SK-N-SH (cell line): ENCODE data around the gene INTS1. TPM values are rescaled to one million over a fixed set of nuclear protein-coding genes. Genes with fewer than 3 reads are reported as not detected.

Experiments
- CTCF ChIA-PET: fragments of 300-600, 350-600 bp; formaldehyde crosslinking; extraction: SDS; loops from one replicate; lab custom pipeline; 2021; lab: Yijun Ruan, JAX
- POLR2A ChIA-PET: fragments of 350-600 bp; sonication (Branson Sonifier 250); formaldehyde crosslinking; extraction: SDS; loops from one replicate; lab custom pipeline; 2020; ENCODE audit warnings: antibody characterized with exemption, inconsistent platforms; lab: Yijun Ruan, JAX
- DNase-seq: peaks from one replicate; pipeline ENCODE4 v3.0.0; 2012
- H2AFZ ChIP-seq: fragments of 200-600 bp; sonication (generic); 2 replicates; pipeline ENCODE4 v1.8.1; 2016; ENCODE audit warnings: antibody characterized with exemption, mild to moderate bottlenecking, low read depth
- H3F3A ChIP-seq: fragments of 200-600 bp; sonication (generic); replicated peaks from 2 replicates; pipeline ENCODE3; 2016; ENCODE audit warnings: antibody characterized with exemption, mild to moderate bottlenecking; ENCODE audit not compliant: insufficient read depth
- H3K27ac ChIP-seq, 2 experiments: fragments of 200-500 bp in 1 of 2; fragments of 200-600 bp in 1 of 2; sonication (Bioruptor generic) in 1 of 2; sonication (generic), shearing (Covaris generic) in 1 of 2; 2 replicates each; pipeline versions ENCODE4 v1.5.1 to v1.6.1; 2014 to 2016; ENCODE audit warnings: low read depth in 2 of 2, inconsistent platforms in 1 of 2, low read length in 1 of 2, mild to moderate bottlenecking in 1 of 2, mixed read lengths in 1 of 2
- H3K27me3 ChIP-seq: fragments of 200-600 bp; sonication (generic), shearing (Covaris generic); 2 replicates; pipeline ENCODE4 v1.6.1; 2016; ENCODE audit warnings: mixed run types; ENCODE audit not compliant: insufficient read depth
- H3K36me3 ChIP-seq, 2 experiments: fragments of 200-500 bp in 1 of 2; fragments of 200-600 bp in 1 of 2; sonication (Bioruptor generic) in 1 of 2; sonication (generic) in 1 of 2; replicated peaks in 1 of 2; 2 replicates each; pipeline versions ENCODE3 to v1.5.1; 2014 to 2016; ENCODE audit warnings: low read length in 1 of 2, mild to moderate bottlenecking in 1 of 2; ENCODE audit not compliant: insufficient read depth in 2 of 2, control insufficient read depth in 1 of 2
- H3K4me1 ChIP-seq, 2 experiments: fragments of 200-500 bp in 1 of 2; fragments of 200-600 bp in 1 of 2; sonication (Bioruptor generic) in 1 of 2; sonication (generic), shearing (Covaris generic) in 1 of 2; 2 replicates each; pipeline versions ENCODE4 v1.5.1 to v1.6.1; 2014 to 2016; ENCODE audit warnings: low read depth in 1 of 2, low read length in 1 of 2, mixed run types in 1 of 2; ENCODE audit not compliant: insufficient read depth in 2 of 2, control insufficient read depth in 1 of 2
- H3K4me2 ChIP-seq: fragments of 200-600 bp; sonication (generic), shearing (Covaris generic); 2 replicates; pipeline ENCODE4 v1.6.1; 2017; ENCODE audit warnings: mixed run types
- H3K4me3 ChIP-seq, 2 experiments: fragments of 200-500 bp in 1 of 2; fragments of 200-600 bp in 1 of 2; sonication (Bioruptor generic) in 1 of 2; sonication (generic), shearing (Covaris generic) in 1 of 2; 2 replicates each; pipeline versions ENCODE4 v1.5.1 to v1.8.1; 2014 to 2016; ENCODE audit warnings: low read depth in 2 of 2, inconsistent platforms in 1 of 2, low read length in 1 of 2, mild to moderate bottlenecking in 1 of 2, mixed read lengths in 1 of 2, moderate library complexity in 1 of 2
- H3K79me2 ChIP-seq: fragments of 200-600 bp; sonication (generic); 2 replicates; pipeline ENCODE4 v1.8.1; 2017; ENCODE audit warnings: mild to moderate bottlenecking; ENCODE audit not compliant: insufficient read depth
- H3K9ac ChIP-seq: fragments of 200-600 bp; sonication (generic); 2 replicates; pipeline ENCODE4 v1.6.1; 2017; ENCODE audit warnings: mixed run types
- H3K9me2 ChIP-seq: fragments of 200-600 bp; sonication (generic); 2 replicates; pipeline ENCODE4 v1.6.1; 2017; ENCODE audit warnings: mixed run types
- H3K9me3 ChIP-seq: fragments of 200-600 bp; sonication (generic); 2 replicates; pipeline ENCODE4 v1.6.1; 2017; ENCODE audit warnings: mixed run types, mild to moderate bottlenecking, moderate library complexity
- H4K20me1 ChIP-seq: fragments of 200-600 bp; sonication (generic); 2 replicates; pipeline ENCODE4 v1.6.1; 2017; ENCODE audit warnings: mild to moderate bottlenecking, mixed run types; ENCODE audit not compliant: insufficient read depth
- ELF1 ChIP-seq: IDR thresholded peaks from 2 replicates; pipeline ENCODE4 v1.4.0; 2012
- FOSL2 ChIP-seq: IDR thresholded peaks from 2 replicates; pipeline ENCODE4 v1.4.0; 2012; ENCODE audit warnings: low read depth, mild to moderate bottlenecking, moderate library complexity, borderline replicate concordance
- GABPA ChIP-seq: IDR thresholded peaks from 2 replicates; pipeline ENCODE4 v1.4.0; 2012; ENCODE audit warnings: low read depth, mild to moderate bottlenecking
- GATA2 ChIP-seq: sonication (generic); formaldehyde crosslinking; IDR thresholded peaks from 2 replicates; pipeline ENCODE4 v1.5.0; 2020; ENCODE audit warnings: mild to moderate bottlenecking, missing genetic modification reagents
- JUND ChIP-seq: IDR thresholded peaks from 2 replicates; pipeline ENCODE4 v1.4.0; 2012
- MAX ChIP-seq: IDR thresholded peaks from 2 replicates; pipeline ENCODE4 v1.4.0; 2012; ENCODE audit warnings: low read depth
- MEF2A ChIP-seq: IDR thresholded peaks from 2 replicates; pipeline ENCODE4 v1.4.0; 2012; ENCODE audit warnings: low read depth, borderline replicate concordance
- MXI1 ChIP-seq: IDR thresholded peaks from 2 replicates; pipeline ENCODE4 v1.6.1; 2012; ENCODE audit warnings: mild to moderate bottlenecking, low read depth, low read length, improper control_type of control experiment
- NFIC ChIP-seq: IDR thresholded peaks from 2 replicates; pipeline ENCODE4 v1.4.0; 2012; ENCODE audit warnings: borderline replicate concordance
- NRF1 ChIP-seq: IDR thresholded peaks from 2 replicates; pipeline ENCODE4 v1.6.1; 2012; ENCODE audit warnings: low read depth, mild to moderate bottlenecking, low read length
- RAD21 ChIP-seq: IDR thresholded peaks from 2 replicates; pipeline ENCODE4 v1.6.1; 2012; ENCODE audit warnings: mild to moderate bottlenecking, low read length
- RCOR1 ChIP-seq: fragments of 150-350 bp; IDR thresholded peaks from 2 replicates; pipeline ENCODE4 v1.6.1; 2017; ENCODE audit warnings: antibody characterized with exemption, low read length
- REST ChIP-seq: IDR thresholded peaks from 2 replicates; pipeline ENCODE4 v1.6.1; 2012; ENCODE audit warnings: mild to moderate bottlenecking, low read depth, low read length, moderate library complexity
- RFX5 ChIP-seq: IDR thresholded peaks from 2 replicates; pipeline ENCODE4 v1.6.1; 2012; ENCODE audit warnings: mild to moderate bottlenecking, improper control_type of control experiment, low read length
- RXRA ChIP-seq: IDR thresholded peaks from 2 replicates; pipeline ENCODE4 v1.4.0; 2012; ENCODE audit warnings: low read depth, mild to moderate bottlenecking, borderline replicate concordance
- SMC3 ChIP-seq: IDR thresholded peaks from 2 replicates; pipeline ENCODE4 v1.6.1; 2012; ENCODE audit warnings: low read depth, low read length, improper control_type of control experiment
- TAF1 ChIP-seq: IDR thresholded peaks from 2 replicates; pipeline ENCODE4 v1.6.1; 2012; ENCODE audit warnings: low read depth, mild to moderate bottlenecking, low read length, moderate library complexity, borderline replicate concordance
- TCF12 ChIP-seq: IDR thresholded peaks from 2 replicates; pipeline ENCODE4 v1.4.0; 2012
- USF1 ChIP-seq: IDR thresholded peaks from 2 replicates; pipeline ENCODE4 v1.4.0; 2012; ENCODE audit warnings: low read depth, borderline replicate concordance
- USF2 ChIP-seq: fragments of 150-350 bp; IDR thresholded peaks from 2 replicates; pipeline ENCODE4 v1.6.1; 2017; ENCODE audit warnings: antibody characterized with exemption, low read length, low read depth, borderline replicate concordance
- YY1 ChIP-seq: IDR thresholded peaks from 2 replicates; pipeline ENCODE4 v1.4.0; 2012; ENCODE audit warnings: low read depth, mild to moderate bottlenecking
- WGBS: methylation state at CpG from one replicate; pipeline ENCODE4 v1.1.6; 2017; ENCODE audit warnings: low lambda C conversion rate; 5-methylcytosine and 5-hydroxymethylcytosine counted together
- polyA plus RNA-seq, 3 experiments: library from polyadenylated mRNA; depleted of rRNA; stranded (reverse); fragments of >200 nt; gene quantifications; 2 replicates each; pipeline ENCODE4 v1.2.3, GENCODE V29; 2012

Gene INTS1
- polyA plus RNA-seq, 1 of the 3 experiments (the other 2 are of a cell fraction), result 48.1 TPM

GRCh38 chr7:1538544-1539180, 34.5 kb upstream of the INTS1 start:
- Histone ChIP-seq H4K20me1 (no peaks in the 10 kb centered on the region; the same call in 1 of the 2 replicates), H3K4me2 (peak overlapping the region; percentile 100), H3K79me2 (peaks cover 67% of the 10 kb centered on the region), H3K4me3 (peak overlapping the region; percentile 51 to 64), H3K27me3 (no peaks in the 10 kb centered on the region), H3K9me2 (no peaks in the 10 kb centered on the region), H3K4me1 (peaks cover 28 to 36% of the 10 kb centered on the region in 2 experiments; a peak in 3 of 4 replicates), H3F3A (peaks cover 12% of the 10 kb centered on the region), H3K9ac (peak overlapping the region; percentile 98)
- ChIA-PET CTCF (interaction anchor here (1.1 to 4.0 kb wide), 3 partner anchors 10 to 17 kb away, joined by 3 to 24 read pairs (median 10); partner anchors contain the start of gene TMEM184A), POLR2A (no interaction called here)
- WGBS, result 51% methylated on average over 17 of the region's 25 CpGs
- peak; percentile 66 for DNase-seq
- TF ChIP-seq REST (peak; percentile 83), TCF12 (no peak)
- TF ChIP-seq, all 33 proteins: peak for 1
- H3K9me3 ChIP-seq, result no peaks in the 10 kb centered on the region
- H3K36me3 ChIP-seq, result peaks cover 0 to 40% of the 10 kb centered on the region in 2 experiments
- peak overlapping the region in 1 of 2 experiments; percentile 100; a peak in 2 of 4 replicates for H3K27ac ChIP-seq
- no peak overlapping the region for H2AFZ ChIP-seq

GRCh38 chr7:1537535-1538412, 33.6 kb upstream of the INTS1 start:
- H3K9me3 ChIP-seq, result no peaks in the 10 kb centered on the region
- 3% methylated on average over 44 of the region's 56 CpGs for WGBS
- peaks cover 35 to 45% of the 10 kb centered on the region in 2 experiments; a peak in 3 of 4 replicates for H3K4me1 ChIP-seq
- H3K9me2 ChIP-seq, result no peaks in the 10 kb centered on the region
- peaks cover 0 to 34% of the 10 kb centered on the region in 2 experiments for H3K36me3 ChIP-seq
- H3K4me2 ChIP-seq, result peak overlapping the region; percentile 100
- no peaks in the 10 kb centered on the region for H3K27me3 ChIP-seq
- peak overlapping the region; percentile 77 to 100 for H3K27ac ChIP-seq
- ChIA-PET POLR2A (no interaction called here), CTCF (interaction anchor here (1.0 to 4.0 kb wide), 4 partner anchors 17 to 64 kb away, joined by 3 to 24 read pairs (median 6); partner anchors contain the start of gene TMEM184A)
- peak; percentile 100 for DNase-seq
- peak overlapping the region; percentile 98 for H3K9ac ChIP-seq
- H4K20me1 ChIP-seq, result no peaks in the 10 kb centered on the region; the same call in 1 of the 2 replicates
- no peak overlapping the region for H2AFZ ChIP-seq
- peaks cover 21% of the 10 kb centered on the region for H3F3A ChIP-seq
- peaks cover 76% of the 10 kb centered on the region for H3K79me2 ChIP-seq
- H3K4me3 ChIP-seq, result peak overlapping the region; percentile 51 to 64
- TF ChIP-seq FOSL2 (peak; percentile 26; the same call in 1 of the 2 replicates), SMC3 (no peak), MAX (peak; percentile 57), RXRA (no peak; the same call in 1 of the 2 replicates), TCF12 (peak; percentile 89), RFX5 (0 out of 2 replicates have a peak, but pooled peaks have one; percentile 31), YY1 (no peak), USF1 (peak; percentile 47; the same call in 1 of the 2 replicates), RAD21 (no peak), NFIC (peak; percentile 98), JUND (no peak), ELF1 (no peak), TAF1 (peak; percentile 4; the same call in 1 of the 2 replicates), GABPA (no peak), GATA2 (CRISPR knock-in tag) (peak; percentile 97), USF2 (no peak), RCOR1 (peak; percentile 94), MEF2A (no peak), NRF1 (no peak), MXI1 (peak; percentile 97)
